DOHH2 (cell line): ENCODE data around the gene TSPAN1.

Source experiments
- CTCF ChIP-seq: fragments of 200-600 bp; sonication (generic); IDR thresholded peaks from one replicate; pipeline ENCODE4 v1.5.1; 2014; ENCODE audit warnings: antibody characterized with exemption, mild to moderate bottlenecking, low read depth, low read length; ENCODE audit not compliant: poor library complexity, severe bottlenecking
- EZH2phosphoT487 ChIP-seq: fragments of 200-600 bp; sonication (generic); IDR thresholded peaks from 2 replicates; pipeline ENCODE4 v1.6.1; 2017; ENCODE audit warnings: borderline replicate concordance, mild to moderate bottlenecking, antibody characterized with exemption, low read length, moderate library complexity, mixed read lengths

GRCh38 chr1:46206399-46206798 lies 31.5 kb downstream of the TSPAN1 start:
- no peak for TF ChIP-seq CTCF
- TF ChIP-seq EZH2phosphoT487 = no peak
